ENCODE measurements around the gene UTP14C.
A peak's percentile ranks its signal among the peaks of the same experiment; 100 is the strongest.

The UTP14C gene

DNA sequence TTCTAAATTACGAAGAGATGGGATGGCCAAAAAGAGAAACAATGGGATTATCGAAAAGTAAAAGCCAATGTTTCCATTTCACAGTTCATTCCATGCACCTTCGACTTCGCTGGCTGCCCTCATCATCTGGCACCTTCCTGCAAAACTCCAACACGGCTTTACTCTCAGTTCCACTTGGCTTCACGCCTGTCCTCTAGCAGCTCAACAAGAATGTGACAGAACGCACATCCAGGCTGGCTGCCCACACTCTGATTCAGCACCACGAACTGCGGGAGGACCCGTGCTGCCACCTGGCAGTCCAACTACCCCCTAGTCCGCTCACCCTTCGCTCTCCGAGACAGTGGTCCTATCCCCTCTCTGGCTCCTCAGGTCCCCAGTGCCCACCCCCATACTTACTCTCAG lies 25.0 kb upstream of the UTP14C start:
- Histone ChIP-seq H3K4me3 (ENCODE audit: low read length in 2 of 2) (no peak overlapping the region), H3K23ac (ENCODE audit: low read depth, low read length, poor library complexity) (peak overlapping the region; percentile 3), H3K27me3 (ENCODE audit: control insufficient read depth in 3 of 3, insufficient read depth in 3 of 3, low read depth in 1 of 3, low read length in 3 of 3) (peaks cover 0 to 8% (median 0%) of the 10 kb centered on the region in 3 experiments), H2BK12ac (ENCODE audit: low read length) (peak overlapping the region; percentile 12), H2BK15ac (ENCODE audit: low read length) (no peak overlapping the region), H2BK5ac (ENCODE audit: low read length) (no peak overlapping the region), H3K9me3 (replicated peaks in 1 of 2; ENCODE audit: control insufficient read depth in 2 of 2, insufficient read depth in 1 of 2, low read depth in 1 of 2, low read length in 2 of 2) (no peaks in the 10 kb centered on the region), H3K4me2 (ENCODE audit: insufficient read depth, low read length, poor library complexity, severe bottlenecking) (no peak overlapping the region), H3K4ac (ENCODE audit: low read length) (no peak overlapping the region), H2AFZ (ENCODE audit: low read length) (no peak overlapping the region), H3K27ac (replicated peaks; ENCODE audit: low read length) (no peak overlapping the region), H2BK120ac (ENCODE audit: low read depth, low read length) (no peak overlapping the region), H3K36me3 (replicated peaks in 1 of 2; ENCODE audit: control insufficient read depth in 2 of 2, insufficient read depth in 2 of 2, low read length in 2 of 2) (no peaks in the 10 kb centered on the region), H2AK5ac (ENCODE audit: low read depth, low read length) (no peak overlapping the region), H4K8ac (ENCODE audit: low read depth, low read length) (no peak overlapping the region), H3K14ac (ENCODE audit: low read length) (no peak overlapping the region), H3K18ac (ENCODE audit: low read length) (peak overlapping the region; percentile 28), H3K79me1 (ENCODE audit: low read depth, low read length) (peaks cover 2% of the 10 kb centered on the region), H4K91ac (ENCODE audit: low read depth, low read length, poor library complexity) (no peak overlapping the region), H3K9ac (ENCODE audit: low read depth, low read length, poor library complexity) (no peak overlapping the region), H3K4me1 (ENCODE audit: control insufficient read depth in 2 of 2, insufficient read depth in 1 of 2, low read depth in 1 of 2, low read length in 2 of 2) (peaks cover 4 to 27% of the 10 kb centered on the region in 2 donors)
- no peak for DNase-seq (ENCODE audit: low spot score)
- WGBS, 2 donors (ENCODE audit: extremely low coverage in 2 of 2, insufficient read length in 2 of 2, insufficient replicate concordance in 1 of 2) = no CpG with 5 or more reads among the region's 13 CpGs

DNA sequence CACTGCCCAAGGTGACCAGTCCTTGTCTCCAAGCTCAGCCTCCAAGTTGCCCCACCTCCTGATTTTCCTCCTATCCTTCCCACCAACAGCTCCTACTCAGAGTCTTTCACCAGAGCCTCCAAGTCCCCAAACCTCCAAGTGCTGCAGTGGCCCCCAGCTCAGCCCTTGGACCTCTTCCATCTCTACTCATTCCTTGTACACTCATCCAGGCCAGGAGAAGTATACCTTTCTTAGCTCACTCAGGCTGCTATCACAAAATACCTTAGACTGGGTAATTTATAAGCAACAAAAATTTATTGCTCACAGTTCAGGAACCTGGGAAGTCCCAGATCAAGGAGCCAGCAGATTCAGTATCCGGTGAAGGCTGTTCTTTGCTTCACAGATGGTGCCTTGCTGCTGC lies 24.6 kb upstream of the UTP14C start:
- H3K4me3 ChIP-seq (ENCODE audit: low read length in 2 of 2) = no peak overlapping the region
- H3K79me1 ChIP-seq (ENCODE audit: low read depth, low read length) = peaks cover 2% of the 10 kb centered on the region
- H3K23ac ChIP-seq (ENCODE audit: low read depth, low read length, poor library complexity) = peak overlapping the region; percentile 3
- no peaks in the 10 kb centered on the region for H3K36me3 ChIP-seq (replicated peaks in 1 of 2; ENCODE audit: control insufficient read depth in 2 of 2, insufficient read depth in 2 of 2, low read length in 2 of 2)
- H2BK5ac ChIP-seq (ENCODE audit: low read length) = no peak overlapping the region
- H2BK12ac ChIP-seq (ENCODE audit: low read length) = no peak overlapping the region
- H3K18ac ChIP-seq (ENCODE audit: low read length) = no peak overlapping the region
- H4K8ac ChIP-seq (ENCODE audit: low read depth, low read length) = no peak overlapping the region
- H3K4me2 ChIP-seq (ENCODE audit: insufficient read depth, low read length, poor library complexity, severe bottlenecking) = no peak overlapping the region
- H3K14ac ChIP-seq (ENCODE audit: low read length) = no peak overlapping the region
- H3K27me3 ChIP-seq (ENCODE audit: control insufficient read depth in 3 of 3, insufficient read depth in 3 of 3, low read depth in 1 of 3, low read length in 3 of 3) = peaks cover 0 to 10% (median 0%) of the 10 kb centered on the region in 3 experiments
- H2BK15ac ChIP-seq (ENCODE audit: low read length) = no peak overlapping the region
- H3K9ac ChIP-seq (ENCODE audit: low read depth, low read length, poor library complexity) = no peak overlapping the region
- H3K27ac ChIP-seq (replicated peaks; ENCODE audit: low read length) = no peak overlapping the region
- no peak for DNase-seq (ENCODE audit: low spot score)
- no peak overlapping the region for H4K91ac ChIP-seq (ENCODE audit: low read depth, low read length, poor library complexity)
- H3K4me1 ChIP-seq (ENCODE audit: control insufficient read depth in 2 of 2, insufficient read depth in 1 of 2, low read depth in 1 of 2, low read length in 2 of 2) = peaks cover 4 to 27% of the 10 kb centered on the region in 2 donors
- no CpG with 5 or more reads among the region's 1 CpG for WGBS, 2 donors (ENCODE audit: extremely low coverage in 2 of 2, insufficient read length in 2 of 2, insufficient replicate concordance in 1 of 2)
- H3K4ac ChIP-seq (ENCODE audit: low read length) = no peak overlapping the region
- no peak overlapping the region for H2AK5ac ChIP-seq (ENCODE audit: low read depth, low read length)
- H3K9me3 ChIP-seq (replicated peaks in 1 of 2; ENCODE audit: control insufficient read depth in 2 of 2, insufficient read depth in 1 of 2, low read depth in 1 of 2, low read length in 2 of 2) = no peaks in the 10 kb centered on the region
- no peak overlapping the region for H2BK120ac ChIP-seq (ENCODE audit: low read depth, low read length)
- H2AFZ ChIP-seq (ENCODE audit: low read length) = no peak overlapping the region

DNA sequence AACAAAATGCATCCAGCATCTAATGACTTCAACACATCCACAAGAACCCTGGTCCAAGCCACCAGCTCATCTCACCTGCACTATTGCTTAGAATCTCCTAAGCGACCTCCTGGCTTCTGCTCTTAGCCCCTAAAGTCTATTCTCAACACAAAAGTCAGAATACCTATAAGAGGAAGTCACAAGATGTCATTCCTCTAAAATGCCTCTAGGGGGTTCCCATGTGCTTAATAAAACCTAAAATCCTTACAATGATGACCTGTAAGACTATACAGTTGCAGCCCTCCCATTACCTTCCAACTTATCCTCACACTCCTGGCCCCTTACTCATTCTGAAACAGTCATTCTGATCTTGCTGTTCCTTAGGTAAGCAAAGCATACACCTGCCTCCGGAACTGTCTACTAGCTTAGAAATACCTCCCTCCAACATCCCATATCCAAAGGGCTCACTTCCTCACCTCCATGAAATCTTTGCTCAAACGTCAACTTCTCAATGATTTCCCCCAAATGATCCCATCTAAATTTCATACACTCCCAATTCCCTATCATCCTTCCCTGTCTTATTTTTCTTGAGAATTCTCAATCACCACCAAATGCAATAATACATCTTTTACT lies 23.3 kb upstream of the UTP14C start:
- Histone ChIP-seq H4K8ac (ENCODE audit: low read depth, low read length) (no peak overlapping the region), H3K9me3 (replicated peaks in 1 of 2; ENCODE audit: control insufficient read depth in 2 of 2, insufficient read depth in 1 of 2, low read depth in 1 of 2, low read length in 2 of 2) (no peaks in the 10 kb centered on the region), H3K4me3 (ENCODE audit: low read length in 2 of 2) (no peak overlapping the region), H3K4me1 (ENCODE audit: control insufficient read depth in 2 of 2, insufficient read depth in 1 of 2, low read depth in 1 of 2, low read length in 2 of 2) (peaks cover 4 to 19% of the 10 kb centered on the region in 2 donors), H3K23ac (ENCODE audit: low read depth, low read length, poor library complexity) (no peak overlapping the region), H3K9ac (ENCODE audit: low read depth, low read length, poor library complexity) (no peak overlapping the region), H2BK120ac (ENCODE audit: low read depth, low read length) (no peak overlapping the region), H3K18ac (ENCODE audit: low read length) (no peak overlapping the region), H2BK12ac (ENCODE audit: low read length) (no peak overlapping the region), H3K14ac (ENCODE audit: low read length) (no peak overlapping the region), H2BK5ac (ENCODE audit: low read length) (no peak overlapping the region), H3K79me1 (ENCODE audit: low read depth, low read length) (peaks cover 2% of the 10 kb centered on the region), H3K36me3 (replicated peaks in 1 of 2; ENCODE audit: control insufficient read depth in 2 of 2, insufficient read depth in 2 of 2, low read length in 2 of 2) (no peaks in the 10 kb centered on the region), H4K91ac (ENCODE audit: low read depth, low read length, poor library complexity) (no peak overlapping the region), H3K27me3 (ENCODE audit: control insufficient read depth in 3 of 3, insufficient read depth in 3 of 3, low read depth in 1 of 3, low read length in 3 of 3) (peaks cover 0 to 16% (median 0%) of the 10 kb centered on the region in 3 experiments), H3K27ac (replicated peaks; ENCODE audit: low read length) (no peak overlapping the region), H3K4me2 (ENCODE audit: insufficient read depth, low read length, poor library complexity, severe bottlenecking) (no peak overlapping the region), H3K4ac (ENCODE audit: low read length) (no peak overlapping the region), H2AFZ (ENCODE audit: low read length) (no peak overlapping the region), H2BK15ac (ENCODE audit: low read length) (no peak overlapping the region), H2AK5ac (ENCODE audit: low read depth, low read length) (no peak overlapping the region)
- WGBS, 2 donors (ENCODE audit: extremely low coverage in 2 of 2, insufficient read length in 2 of 2, insufficient replicate concordance in 1 of 2) = 100% methylated on average over 1 of the region's 3 CpGs; no CpG with 5 or more reads in 1 of the 2 donors
- DNase-seq (ENCODE audit: low spot score) = no peak

- no peak overlapping the region for H3K4ac ChIP-seq (ENCODE audit: low read length)
- no peaks in the 10 kb centered on the region for H3K79me1 ChIP-seq (ENCODE audit: low read depth, low read length)
- no peak for DNase-seq (ENCODE audit: low spot score)
- H2BK12ac ChIP-seq (ENCODE audit: low read length) = no peak overlapping the region
- H3K36me3 ChIP-seq (replicated peaks in 1 of 2; ENCODE audit: control insufficient read depth in 2 of 2, insufficient read depth in 2 of 2, low read length in 2 of 2) = no peaks in the 10 kb centered on the region
- H3K18ac ChIP-seq (ENCODE audit: low read length) = no peak overlapping the region
- H3K23ac ChIP-seq (ENCODE audit: low read depth, low read length, poor library complexity) = no peak overlapping the region
- H3K9me3 ChIP-seq (replicated peaks in 1 of 2; ENCODE audit: control insufficient read depth in 2 of 2, insufficient read depth in 1 of 2, low read depth in 1 of 2, low read length in 2 of 2) = no peaks in the 10 kb centered on the region
- no peak overlapping the region for H3K9ac ChIP-seq (ENCODE audit: low read depth, low read length, poor library complexity)
- H4K91ac ChIP-seq (ENCODE audit: low read depth, low read length, poor library complexity) = no peak overlapping the region
- H3K4me2 ChIP-seq (ENCODE audit: insufficient read depth, low read length, poor library complexity, severe bottlenecking) = no peak overlapping the region
- H2AFZ ChIP-seq (ENCODE audit: low read length) = no peak overlapping the region
- no peak overlapping the region for H3K14ac ChIP-seq (ENCODE audit: low read length)
- H2BK120ac ChIP-seq (ENCODE audit: low read depth, low read length) = no peak overlapping the region
- no CpG with 5 or more reads among the region's 4 CpGs for WGBS, 2 donors (ENCODE audit: extremely low coverage in 2 of 2, insufficient read length in 2 of 2, insufficient replicate concordance in 1 of 2)
- no peak overlapping the region for H4K8ac ChIP-seq (ENCODE audit: low read depth, low read length)
- H3K27me3 ChIP-seq (ENCODE audit: control insufficient read depth in 3 of 3, insufficient read depth in 3 of 3, low read depth in 1 of 3, low read length in 3 of 3) = peaks cover 0 to 26% (median 0%) of the 10 kb centered on the region in 3 experiments
- H3K4me3 ChIP-seq (ENCODE audit: low read length in 2 of 2) = no peak overlapping the region
- no peak overlapping the region for H2BK15ac ChIP-seq (ENCODE audit: low read length)
- H3K4me1 ChIP-seq (ENCODE audit: control insufficient read depth in 2 of 2, insufficient read depth in 1 of 2, low read depth in 1 of 2, low read length in 2 of 2) = peaks cover 4 to 15% of the 10 kb centered on the region in 2 donors
- no peak overlapping the region for H3K27ac ChIP-seq (replicated peaks; ENCODE audit: low read length)
- no peak overlapping the region for H2AK5ac ChIP-seq (ENCODE audit: low read depth, low read length)
- H2BK5ac ChIP-seq (ENCODE audit: low read length) = no peak overlapping the region
Measured at GRCh38 chr13:52002361-52002760, 22.1 kb upstream of the UTP14C start.
